ENCODE measurements around the gene GALNT8. TPM values are rescaled to one million over a fixed set of nuclear protein-coding genes. Genes with fewer than 3 reads are reported as not detected.

GALNT8 gene
- total and polyA plus RNA-seq, 2 of the 8 experiments (the other 6 are each of a cell fraction or from before 2014, with no cell fraction given): 4.7 to 8.3 TPM

DNA sequence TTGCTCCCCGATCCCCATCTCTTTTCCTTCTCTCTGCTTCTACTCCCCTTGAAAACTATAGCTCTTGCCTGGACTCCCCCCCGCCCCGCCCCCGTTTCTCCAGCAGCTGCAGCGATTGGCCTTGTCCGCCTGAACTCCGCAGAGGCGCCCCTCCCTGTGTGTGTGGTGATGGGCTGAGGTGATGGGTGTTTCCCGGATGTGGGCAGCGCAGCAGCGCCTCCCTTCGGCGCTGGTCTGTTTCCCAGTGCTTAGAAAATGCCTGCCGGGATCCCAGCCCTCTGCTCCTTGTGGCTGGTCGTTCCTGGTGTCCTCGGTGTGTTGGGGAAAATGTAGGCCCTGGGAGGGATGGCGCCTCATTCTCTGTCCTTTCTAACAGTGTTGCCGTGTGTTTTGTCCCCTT is 43.3 kb downstream of the GALNT8 start (continued):
- TF ChIP-seq BRCA1 (IDR thresholded peaks at IDR 0.05; ENCODE audit: low read depth, low read length) (no peak), CREB1 (IDR thresholded peaks at IDR 0.05) (peak; percentile 21; the same call in 1 of the 2 replicates), MAFK (IDR thresholded peaks at IDR 0.05; ENCODE audit: low read depth, low read length) (no peak), RBBP5 (IDR thresholded peaks at IDR 0.05; ENCODE audit: borderline replicate concordance, low read depth, low read length) (no peak), TCF12 (IDR thresholded peaks at IDR 0.05; ENCODE audit: low read depth, low read length) (no peak), SP4 (IDR thresholded peaks at IDR 0.05; ENCODE audit: low read length) (no peak), JUN (IDR thresholded peaks at IDR 0.05; ENCODE audit: low read depth, low read length) (no peak), CHD2 (IDR thresholded peaks at IDR 0.05; ENCODE audit: low read length) (no peak)
- TF ChIP-seq, protein P1, sequence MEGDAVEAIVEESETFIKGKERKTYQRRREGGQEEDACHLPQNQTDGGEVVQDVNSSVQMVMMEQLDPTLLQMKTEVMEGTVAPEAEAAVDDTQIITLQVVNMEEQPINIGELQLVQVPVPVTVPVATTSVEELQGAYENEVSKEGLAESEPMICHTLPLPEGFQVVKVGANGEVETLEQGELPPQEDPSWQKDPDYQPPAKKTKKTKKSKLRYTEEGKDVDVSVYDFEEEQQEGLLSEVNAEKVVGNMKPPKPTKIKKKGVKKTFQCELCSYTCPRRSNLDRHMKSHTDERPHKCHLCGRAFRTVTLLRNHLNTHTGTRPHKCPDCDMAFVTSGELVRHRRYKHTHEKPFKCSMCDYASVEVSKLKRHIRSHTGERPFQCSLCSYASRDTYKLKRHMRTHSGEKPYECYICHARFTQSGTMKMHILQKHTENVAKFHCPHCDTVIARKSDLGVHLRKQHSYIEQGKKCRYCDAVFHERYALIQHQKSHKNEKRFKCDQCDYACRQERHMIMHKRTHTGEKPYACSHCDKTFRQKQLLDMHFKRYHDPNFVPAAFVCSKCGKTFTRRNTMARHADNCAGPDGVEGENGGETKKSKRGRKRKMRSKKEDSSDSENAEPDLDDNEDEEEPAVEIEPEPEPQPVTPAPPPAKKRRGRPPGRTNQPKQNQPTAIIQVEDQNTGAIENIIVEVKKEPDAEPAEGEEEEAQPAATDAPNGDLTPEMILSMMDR (IDR thresholded peaks at IDR 0.05; ENCODE audit: control extremely low read depth in 1 of 3, insufficient read depth in 1 of 3, low read depth in 1 of 3, low read length in 3 of 3): peak; percentile 86 to 93 (median 87)
- TF ChIP-seq, protein P2, sequence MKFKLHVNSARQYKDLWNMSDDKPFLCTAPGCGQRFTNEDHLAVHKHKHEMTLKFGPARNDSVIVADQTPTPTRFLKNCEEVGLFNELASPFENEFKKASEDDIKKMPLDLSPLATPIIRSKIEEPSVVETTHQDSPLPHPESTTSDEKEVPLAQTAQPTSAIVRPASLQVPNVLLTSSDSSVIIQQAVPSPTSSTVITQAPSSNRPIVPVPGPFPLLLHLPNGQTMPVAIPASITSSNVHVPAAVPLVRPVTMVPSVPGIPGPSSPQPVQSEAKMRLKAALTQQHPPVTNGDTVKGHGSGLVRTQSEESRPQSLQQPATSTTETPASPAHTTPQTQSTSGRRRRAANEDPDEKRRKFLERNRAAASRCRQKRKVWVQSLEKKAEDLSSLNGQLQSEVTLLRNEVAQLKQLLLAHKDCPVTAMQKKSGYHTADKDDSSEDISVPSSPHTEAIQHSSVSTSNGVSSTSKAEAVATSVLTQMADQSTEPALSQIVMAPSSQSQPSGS (IDR thresholded peaks at IDR 0.05; ENCODE audit: low read length): no peak

Measured in H1 (cell line).